ENCODE results near the gene RAB4A. TPM values are rescaled to one million over a fixed set of nuclear protein-coding genes. Genes with fewer than 3 reads are reported as not detected.

Gene RAB4A
- total RNA-seq, 1 experiment from 2014 or later, result 66.7 TPM

DNA sequence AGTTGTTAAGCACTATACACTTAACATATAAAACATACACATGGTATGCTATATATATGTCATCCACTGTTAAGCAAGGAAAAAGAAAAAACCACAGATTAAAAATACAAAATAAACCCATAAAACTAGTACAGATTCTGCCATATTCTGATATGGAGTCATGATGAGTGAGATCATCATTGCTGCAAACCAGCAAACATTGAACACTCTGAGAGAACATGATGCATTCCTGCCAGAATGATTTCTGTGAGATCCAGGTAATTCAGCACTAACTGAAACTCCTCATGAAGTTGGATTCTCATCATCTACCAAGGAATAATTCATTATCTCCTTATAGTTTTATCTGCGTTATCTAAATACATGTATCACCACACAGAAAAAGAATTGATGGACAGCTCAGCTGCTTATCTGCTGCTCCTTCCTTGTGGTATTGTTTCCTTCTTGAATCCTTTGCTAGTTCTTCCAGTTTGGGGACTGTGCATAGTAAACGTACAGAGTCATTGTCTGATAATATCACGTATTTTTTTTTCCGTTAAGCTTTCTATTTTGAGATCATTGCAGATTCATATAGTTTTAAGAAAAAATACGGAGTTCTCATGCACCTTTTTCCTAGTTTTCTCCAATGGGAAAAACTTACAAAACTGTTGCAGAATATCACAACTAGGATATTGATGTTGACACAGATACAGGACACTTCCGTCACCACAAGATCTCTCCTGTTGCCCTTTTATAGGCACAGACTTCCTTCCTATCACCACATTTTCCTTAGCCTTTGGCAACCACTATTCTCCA, 9.3 kb downstream of the RAB4A start:
- Histone ChIP-seq H2BK20ac (ENCODE audit: low read depth, low read length, poor library complexity, severe bottlenecking) (no peak overlapping the region), H4K5ac (ENCODE audit: insufficient read length, low read depth, low read length) (no peak overlapping the region), H3K4me1 (ENCODE audit: insufficient read depth, low read length) (no peaks in the 10 kb centered on the region; the same call in 1 of the 2 replicates), H3K56ac (ENCODE audit: insufficient read length, low read depth, low read length) (no peak overlapping the region), H3K79me2 (ENCODE audit: insufficient read depth, low read length) (peaks cover 16% of the 10 kb centered on the region; the same call in 1 of the 2 replicates), H3K18ac (ENCODE audit: insufficient read length, low read depth, low read length) (no peak overlapping the region), H3K23me2 (ENCODE audit: insufficient read length, low read depth, low read length, poor library complexity, severe bottlenecking) (no peaks in the 10 kb centered on the region), H3K23ac (ENCODE audit: insufficient read length, low read depth, low read length) (no peak overlapping the region), H3T11ph (ENCODE audit: low read length) (no peak overlapping the region), H2AFZ (ENCODE audit: low read length) (no peak overlapping the region), H2AK5ac (ENCODE audit: insufficient read length, low read length) (no peak overlapping the region), H4K20me1 (ENCODE audit: control insufficient read depth, insufficient read depth, insufficient read length) (no peaks in the 10 kb centered on the region), H2BK15ac (ENCODE audit: low read depth, low read length) (no peak overlapping the region), H3K9ac (ENCODE audit: extremely low read depth, insufficient read length, low read length) (no peak overlapping the region), H3K4ac (ENCODE audit: low read depth, low read length) (no peak overlapping the region), H3K79me1 (ENCODE audit: insufficient read depth, low read depth, low read length, poor library complexity, severe bottlenecking) (peaks cover 6% of the 10 kb centered on the region), H4K8ac (replicated peaks; ENCODE audit: insufficient read length, low read depth, low read length) (no peak overlapping the region), H3K4me2 (ENCODE audit: insufficient read depth, insufficient read length, low read length) (no peak overlapping the region), H4K91ac (ENCODE audit: insufficient read length, low read depth, low read length) (no peak overlapping the region), H3K27ac (ENCODE audit: insufficient read length, low read depth, low read length) (no peak overlapping the region), H2BK120ac (ENCODE audit: low read depth, low read length, poor library complexity, severe bottlenecking) (no peak overlapping the region), H3K14ac (ENCODE audit: insufficient read depth, low read length) (no peak overlapping the region), H3K9me3 (ENCODE audit: control insufficient read depth, low read depth, low read length) (no peaks in the 10 kb centered on the region), H3K27me3 (ENCODE audit: insufficient read depth, low read length) (no peaks in the 10 kb centered on the region), H2BK12ac (ENCODE audit: insufficient read length, low read depth, low read length) (no peak overlapping the region), H2BK5ac (ENCODE audit: insufficient read length, low read length) (no peak overlapping the region)
- Mint-ChIP-seq H3K36me3 (ENCODE audit: insufficient read depth in 1 of 3, low read depth in 3 of 3) (no peaks in the 10 kb centered on the region; a peak in 1 of 7 replicates), H3K27ac (no peak overlapping the region), H3K4me1 (peaks cover 13 to 15% of the 10 kb centered on the region in 2 experiments), H3K4me3 (no peak overlapping the region), H3K9me3 (no peaks in the 10 kb centered on the region), H3K27me3 (ENCODE audit: low read depth) (no peaks in the 10 kb centered on the region)
- TF ChIP-seq, protein P1, sequence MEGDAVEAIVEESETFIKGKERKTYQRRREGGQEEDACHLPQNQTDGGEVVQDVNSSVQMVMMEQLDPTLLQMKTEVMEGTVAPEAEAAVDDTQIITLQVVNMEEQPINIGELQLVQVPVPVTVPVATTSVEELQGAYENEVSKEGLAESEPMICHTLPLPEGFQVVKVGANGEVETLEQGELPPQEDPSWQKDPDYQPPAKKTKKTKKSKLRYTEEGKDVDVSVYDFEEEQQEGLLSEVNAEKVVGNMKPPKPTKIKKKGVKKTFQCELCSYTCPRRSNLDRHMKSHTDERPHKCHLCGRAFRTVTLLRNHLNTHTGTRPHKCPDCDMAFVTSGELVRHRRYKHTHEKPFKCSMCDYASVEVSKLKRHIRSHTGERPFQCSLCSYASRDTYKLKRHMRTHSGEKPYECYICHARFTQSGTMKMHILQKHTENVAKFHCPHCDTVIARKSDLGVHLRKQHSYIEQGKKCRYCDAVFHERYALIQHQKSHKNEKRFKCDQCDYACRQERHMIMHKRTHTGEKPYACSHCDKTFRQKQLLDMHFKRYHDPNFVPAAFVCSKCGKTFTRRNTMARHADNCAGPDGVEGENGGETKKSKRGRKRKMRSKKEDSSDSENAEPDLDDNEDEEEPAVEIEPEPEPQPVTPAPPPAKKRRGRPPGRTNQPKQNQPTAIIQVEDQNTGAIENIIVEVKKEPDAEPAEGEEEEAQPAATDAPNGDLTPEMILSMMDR (conservative IDR thresholded peaks at IDR 0.05), result no peak
- WGBS (ENCODE audit: extremely low coverage, insufficient read length, low lambda C conversion rate), result no CpG with 5 or more reads among the region's 6 CpGs
- no peak for DNase-seq
